ENCODE results near the gene STC2.

Gene STC2

GRCh38 chr5:173339286-173339685 is 11.1 kb upstream of the STC2 start:
- no peak overlapping the region for H2AK5ac ChIP-seq (ENCODE audit: low read length)
- H2BK120ac ChIP-seq (ENCODE audit: low read depth, low read length), result no peak overlapping the region
- no peak overlapping the region for H3K18ac ChIP-seq (ENCODE audit: low read length)
- H3K27me3 ChIP-seq (ENCODE audit: insufficient read depth, low read length, poor library complexity), result no peaks in the 10 kb centered on the region
- no peak overlapping the region for H4K5ac ChIP-seq (ENCODE audit: low read length)
- H3K36me3 ChIP-seq (ENCODE audit: control insufficient read depth, insufficient read depth, low read length), result no peaks in the 10 kb centered on the region
- WGBS (ENCODE audit: extremely low coverage, insufficient coverage, low lambda C conversion rate), result no CpG with 5 or more reads among the region's 11 CpGs
- H3K4me1 ChIP-seq (ENCODE audit: control insufficient read depth, low read depth, low read length), result peaks cover 1% of the 10 kb centered on the region
- no peak overlapping the region for H2BK15ac ChIP-seq (replicated peaks; ENCODE audit: low read depth)
- H2BK5ac ChIP-seq (ENCODE audit: low read length), result no peak overlapping the region
- no peak for DNase-seq
- H3K9ac ChIP-seq (ENCODE audit: low read length), result no peak overlapping the region
- H3K79me2 ChIP-seq (ENCODE audit: control insufficient read depth, insufficient read depth, low read length), result no peaks in the 10 kb centered on the region
- H3K23ac ChIP-seq (ENCODE audit: low read length), result no peak overlapping the region
- no peak overlapping the region for H3K4ac ChIP-seq (ENCODE audit: low read depth, low read length)
- no peak overlapping the region for H4K8ac ChIP-seq (ENCODE audit: low read depth, low read length)
- H3K56ac ChIP-seq (ENCODE audit: low read length), result no peak overlapping the region
- no peak overlapping the region for H3K4me2 ChIP-seq (ENCODE audit: low read length)
- H3K4me3 ChIP-seq (ENCODE audit: low read length), result no peak overlapping the region
- no peak overlapping the region for H3K27ac ChIP-seq (ENCODE audit: low read depth, low read length)
- H3K79me1 ChIP-seq (ENCODE audit: low read length), result no peaks in the 10 kb centered on the region

DNA sequence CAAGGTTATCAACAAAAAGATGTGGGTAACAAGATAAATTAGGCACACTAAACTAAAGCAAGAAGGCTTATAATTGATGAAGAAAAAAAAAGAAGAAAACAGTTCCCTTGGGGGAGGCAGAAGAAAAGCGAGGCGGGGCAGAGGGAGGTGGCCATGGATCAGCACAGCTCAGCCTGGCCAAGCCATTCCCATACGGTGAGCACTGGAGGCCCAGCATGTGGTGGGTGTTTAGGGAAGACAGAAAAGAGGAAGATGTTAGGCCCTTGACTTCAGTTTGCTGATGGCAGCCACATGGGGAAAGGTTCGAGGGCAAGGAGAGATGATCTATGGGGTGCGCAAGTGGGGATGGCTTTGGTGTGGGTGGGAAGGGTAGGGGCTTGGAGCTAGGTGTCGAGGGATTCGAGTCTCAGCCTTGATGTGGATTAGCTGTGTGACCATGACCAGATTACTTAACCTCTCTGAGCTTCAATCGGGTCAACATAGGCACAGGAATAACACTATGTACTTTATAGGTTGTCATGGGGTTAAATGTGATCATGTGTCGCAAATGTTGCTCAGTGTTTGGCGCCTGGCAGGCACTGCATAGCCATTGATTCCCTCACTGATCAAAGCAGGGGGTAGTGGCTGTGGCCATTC is 10.3 kb upstream of the STC2 start:
- Histone ChIP-seq H2AK5ac (ENCODE audit: low read length) (no peak overlapping the region), H3K79me1 (ENCODE audit: low read length) (no peaks in the 10 kb centered on the region), H3K18ac (ENCODE audit: low read length) (no peak overlapping the region), H3K27me3 (ENCODE audit: insufficient read depth, low read length, poor library complexity) (no peaks in the 10 kb centered on the region), H3K9ac (ENCODE audit: low read length) (no peak overlapping the region), H3K56ac (ENCODE audit: low read length) (no peak overlapping the region), H2BK15ac (replicated peaks; ENCODE audit: low read depth) (no peak overlapping the region), H2BK120ac (ENCODE audit: low read depth, low read length) (no peak overlapping the region), H3K79me2 (ENCODE audit: control insufficient read depth, insufficient read depth, low read length) (no peaks in the 10 kb centered on the region), H3K4me1 (ENCODE audit: control insufficient read depth, low read depth, low read length) (peaks cover 1% of the 10 kb centered on the region), H2BK5ac (ENCODE audit: low read length) (no peak overlapping the region), H4K5ac (ENCODE audit: low read length) (no peak overlapping the region), H3K4me2 (ENCODE audit: low read length) (no peak overlapping the region), H4K8ac (ENCODE audit: low read depth, low read length) (no peak overlapping the region), H3K27ac (ENCODE audit: low read depth, low read length) (no peak overlapping the region), H3K4ac (ENCODE audit: low read depth, low read length) (no peak overlapping the region), H3K4me3 (ENCODE audit: low read length) (no peak overlapping the region), H3K23ac (ENCODE audit: low read length) (no peak overlapping the region), H3K36me3 (ENCODE audit: control insufficient read depth, insufficient read depth, low read length) (no peaks in the 10 kb centered on the region)
- WGBS (ENCODE audit: extremely low coverage, insufficient coverage, low lambda C conversion rate), result no CpG with 5 or more reads among the region's 10 CpGs
- no peak for DNase-seq

DNA sequence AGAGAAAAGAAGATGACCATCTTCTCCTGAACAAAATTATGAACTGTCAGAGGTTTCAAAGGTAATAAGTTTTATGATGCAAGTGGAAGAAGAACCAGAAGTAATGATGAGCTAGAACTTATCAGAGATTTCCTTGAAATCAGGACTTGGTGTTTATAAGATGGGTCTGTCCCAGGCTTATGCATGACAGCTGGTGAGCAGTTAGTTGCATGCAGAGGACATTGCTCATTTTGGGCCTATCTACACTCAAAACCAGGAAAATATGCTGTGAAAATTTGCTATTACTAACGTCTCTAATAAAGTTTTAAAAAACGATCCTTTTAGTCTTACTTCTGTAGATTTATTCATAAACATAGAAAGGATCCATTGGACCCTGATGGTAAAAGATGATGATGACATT is 6.6 kb upstream of the STC2 start:
- H3K27ac ChIP-seq (ENCODE audit: low read depth, low read length), result no peak overlapping the region
- H3K23ac ChIP-seq (ENCODE audit: low read length), result no peak overlapping the region
- H3K27me3 ChIP-seq (ENCODE audit: insufficient read depth, low read length, poor library complexity), result no peaks in the 10 kb centered on the region
- no peak overlapping the region for H2BK120ac ChIP-seq (ENCODE audit: low read depth, low read length)
- no peak overlapping the region for H3K4me3 ChIP-seq (ENCODE audit: low read length)
- H3K9ac ChIP-seq (ENCODE audit: low read length), result no peak overlapping the region
- WGBS (ENCODE audit: extremely low coverage, insufficient coverage, low lambda C conversion rate), result no CpG with 5 or more reads among the region's 2 CpGs
- peaks cover 4% of the 10 kb centered on the region for H3K4me1 ChIP-seq (ENCODE audit: control insufficient read depth, low read depth, low read length)
- no peak for DNase-seq
- no peaks in the 10 kb centered on the region for H3K79me2 ChIP-seq (ENCODE audit: control insufficient read depth, insufficient read depth, low read length)
- H2BK15ac ChIP-seq (replicated peaks; ENCODE audit: low read depth), result no peak overlapping the region
- no peak overlapping the region for H3K4me2 ChIP-seq (ENCODE audit: low read length)
- H3K36me3 ChIP-seq (ENCODE audit: control insufficient read depth, insufficient read depth, low read length), result no peaks in the 10 kb centered on the region
- H3K4ac ChIP-seq (ENCODE audit: low read depth, low read length), result no peak overlapping the region
- no peak overlapping the region for H3K56ac ChIP-seq (ENCODE audit: low read length)
- no peak overlapping the region for H4K8ac ChIP-seq (ENCODE audit: low read depth, low read length)
- H2AK5ac ChIP-seq (ENCODE audit: low read length), result no peak overlapping the region
- H4K5ac ChIP-seq (ENCODE audit: low read length), result no peak overlapping the region
- H2BK5ac ChIP-seq (ENCODE audit: low read length), result no peak overlapping the region
- no peaks in the 10 kb centered on the region for H3K79me1 ChIP-seq (ENCODE audit: low read length)
- no peak overlapping the region for H3K18ac ChIP-seq (ENCODE audit: low read length)

GRCh38 chr5:173333925-173334661 is 5.9 kb upstream of the STC2 start:
- Histone ChIP-seq H2BK5ac (ENCODE audit: low read length) (no peak overlapping the region), H4K5ac (ENCODE audit: low read length) (no peak overlapping the region), H3K4me1 (ENCODE audit: control insufficient read depth, low read depth, low read length) (peaks cover 4% of the 10 kb centered on the region), H2BK15ac (replicated peaks; ENCODE audit: low read depth) (no peak overlapping the region), H3K4ac (ENCODE audit: low read depth, low read length) (no peak overlapping the region), H3K4me2 (ENCODE audit: low read length) (no peak overlapping the region), H3K79me2 (ENCODE audit: control insufficient read depth, insufficient read depth, low read length) (no peaks in the 10 kb centered on the region), H3K36me3 (ENCODE audit: control insufficient read depth, insufficient read depth, low read length) (no peaks in the 10 kb centered on the region), H3K27ac (ENCODE audit: low read depth, low read length) (no peak overlapping the region), H3K23ac (ENCODE audit: low read length) (no peak overlapping the region), H3K18ac (ENCODE audit: low read length) (no peak overlapping the region), H3K27me3 (ENCODE audit: insufficient read depth, low read length, poor library complexity) (no peaks in the 10 kb centered on the region), H2BK120ac (ENCODE audit: low read depth, low read length) (no peak overlapping the region), H3K79me1 (ENCODE audit: low read length) (no peaks in the 10 kb centered on the region), H3K4me3 (ENCODE audit: low read length) (no peak overlapping the region), H4K8ac (ENCODE audit: low read depth, low read length) (no peak overlapping the region), H3K56ac (ENCODE audit: low read length) (no peak overlapping the region), H2AK5ac (ENCODE audit: low read length) (no peak overlapping the region), H3K9ac (ENCODE audit: low read length) (no peak overlapping the region)
- no CpG with 5 or more reads among the region's 4 CpGs for WGBS (ENCODE audit: extremely low coverage, insufficient coverage, low lambda C conversion rate)
- DNase-seq, result no peak

DNA sequence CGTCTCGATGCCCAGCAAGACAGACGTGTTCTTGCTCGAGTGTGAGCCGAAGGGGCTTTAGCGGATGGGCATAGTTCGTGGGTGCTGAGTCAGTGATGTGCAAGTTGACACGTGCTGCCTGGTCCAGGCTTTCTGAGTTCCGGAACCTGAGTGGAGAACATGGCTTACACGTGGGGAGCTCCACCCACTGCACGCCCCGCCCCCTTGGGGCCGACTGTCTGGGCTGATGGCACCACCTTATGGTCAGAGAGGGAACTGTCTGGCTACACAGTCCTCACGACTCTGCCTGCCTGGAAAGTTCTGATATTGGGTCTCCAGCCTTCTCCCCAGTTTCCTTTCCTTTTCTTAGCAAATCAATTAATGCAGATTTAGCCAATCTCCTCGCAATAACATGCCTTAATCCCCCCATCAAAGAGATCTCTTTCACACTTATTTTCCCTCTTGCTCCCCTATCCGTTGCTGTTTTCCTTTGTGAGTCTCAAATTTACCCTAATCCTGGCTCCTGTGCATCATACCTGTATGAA is 3.8 kb upstream of the STC2 start:
- Histone ChIP-seq H3K4me3 (ENCODE audit: low read length) (no peak overlapping the region), H4K8ac (ENCODE audit: low read depth, low read length) (no peak overlapping the region), H3K27me3 (ENCODE audit: insufficient read depth, low read length, poor library complexity) (no peaks in the 10 kb centered on the region), H3K79me1 (ENCODE audit: low read length) (no peaks in the 10 kb centered on the region), H2BK5ac (ENCODE audit: low read length) (no peak overlapping the region), H2BK120ac (ENCODE audit: low read depth, low read length) (no peak overlapping the region), H3K27ac (ENCODE audit: low read depth, low read length) (no peak overlapping the region), H3K4ac (ENCODE audit: low read depth, low read length) (no peak overlapping the region), H3K4me1 (ENCODE audit: control insufficient read depth, low read depth, low read length) (peaks cover 6% of the 10 kb centered on the region), H2AK5ac (ENCODE audit: low read length) (no peak overlapping the region), H3K4me2 (ENCODE audit: low read length) (no peak overlapping the region), H3K56ac (ENCODE audit: low read length) (no peak overlapping the region), H2BK15ac (replicated peaks; ENCODE audit: low read depth) (no peak overlapping the region), H3K23ac (ENCODE audit: low read length) (no peak overlapping the region), H3K36me3 (ENCODE audit: control insufficient read depth, insufficient read depth, low read length) (no peaks in the 10 kb centered on the region), H3K9ac (ENCODE audit: low read length) (no peak overlapping the region), H4K5ac (ENCODE audit: low read length) (no peak overlapping the region), H3K79me2 (ENCODE audit: control insufficient read depth, insufficient read depth, low read length) (peaks cover 11% of the 10 kb centered on the region), H3K18ac (ENCODE audit: low read length) (no peak overlapping the region)
- WGBS (ENCODE audit: extremely low coverage, insufficient coverage, low lambda C conversion rate), result no CpG with 5 or more reads among the region's 16 CpGs
- peak; percentile 83 for DNase-seq

All from mesendoderm (in vitro differentiated cells).